ENCODE results near the gene TMEM132C. TPM values are rescaled to one million over a fixed set of nuclear protein-coding genes. Genes with fewer than 3 reads are reported as not detected.

The TMEM132C gene
- total and polyA plus RNA-seq, 2 of the 4 experiments (the other 2 are of a cell fraction): not detected

DNA sequence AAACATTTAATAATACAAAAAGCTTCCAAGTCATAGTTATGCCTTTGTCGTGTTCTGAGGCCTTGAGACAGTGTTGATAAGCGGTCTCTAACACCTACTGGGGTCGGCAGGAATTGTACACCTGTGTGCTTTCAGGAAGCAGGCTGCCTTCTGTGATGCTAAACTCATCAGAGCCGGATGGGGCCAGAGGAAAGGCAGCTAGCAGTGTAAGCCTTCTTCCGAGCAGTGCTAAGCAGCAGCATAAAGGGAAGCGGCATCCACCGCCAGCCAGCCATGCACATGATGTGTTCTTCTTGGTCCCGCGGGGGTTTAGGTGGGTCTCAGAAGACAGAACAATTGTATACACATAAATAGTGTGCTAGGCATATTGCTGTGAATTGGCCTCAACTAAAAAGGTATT, 397.5 kb downstream of the TMEM132C start:
- Histone ChIP-seq H3K4me2 (ENCODE audit: low read depth, low read length) (no peak overlapping the region), H3K4me3 (ENCODE audit: insufficient read depth, low read depth, low read length) (no peak overlapping the region), H4K20me1 (ENCODE audit: insufficient read depth, low read length) (no peaks in the 10 kb centered on the region; the same call in 1 of the 2 replicates), H3K56ac (ENCODE audit: extremely low read depth, insufficient read depth, low read length) (no peak overlapping the region), H3K27me3 (ENCODE audit: control insufficient read depth, insufficient read depth, low read length) (no peaks in the 10 kb centered on the region), H3K79me1 (ENCODE audit: low read depth in 1 of 2, low read length in 2 of 2) (no peaks in the 10 kb centered on the region), H3K9me3 (ENCODE audit: control insufficient read depth, insufficient read depth, low read length) (peaks cover 32% of the 10 kb centered on the region), H3K14ac (replicated peaks; ENCODE audit: low read depth, low read length) (no peak overlapping the region), H3K9ac (ENCODE audit: low read depth, low read length) (no peak overlapping the region), H3K27ac (ENCODE audit: insufficient read depth, low read length) (no peak overlapping the region), H2BK120ac (ENCODE audit: low read depth, low read length) (no peak overlapping the region), H3K18ac (ENCODE audit: low read depth, low read length) (no peak overlapping the region), H2BK5ac (ENCODE audit: low read depth, low read length, poor library complexity, severe bottlenecking) (no peak overlapping the region), H3K4ac (ENCODE audit: low read depth, low read length) (no peak overlapping the region), H4K5ac (ENCODE audit: low read depth, low read length) (no peak overlapping the region), H3K4me1 (ENCODE audit: control insufficient read depth, insufficient read depth, low read length) (no peaks in the 10 kb centered on the region), H2BK15ac (ENCODE audit: low read depth, low read length) (no peak overlapping the region), H4K91ac (ENCODE audit: insufficient read depth, low read depth, low read length) (no peak overlapping the region), H4K8ac (ENCODE audit: low read depth in 2 of 2, low read length in 2 of 2) (no peak overlapping the region), H2AK9ac (replicated peaks; ENCODE audit: low read depth, low read length, poor library complexity) (no peak overlapping the region), H3K23ac (ENCODE audit: low read depth, low read length) (no peak overlapping the region), H3K9me1 (ENCODE audit: insufficient read depth, low read length) (no peaks in the 10 kb centered on the region), H2AFZ (replicated peaks; ENCODE audit: low read length, poor library complexity) (no peak overlapping the region), H2AK5ac (ENCODE audit: low read depth, low read length) (no peak overlapping the region), H3K36me3 (ENCODE audit: control insufficient read depth, insufficient read depth, low read length) (no peaks in the 10 kb centered on the region), H2BK20ac (ENCODE audit: low read depth, low read length) (no peak overlapping the region)
- ATAC-seq (ENCODE audit: low read depth) (no peak), DNase-seq (no peak)
- no TSS peak for BruUV-seq (replicated peaks)
- CTCF ChIA-PET: no interaction called here
- no peak for TF ChIP-seq SMC3 (IDR thresholded peaks at IDR 0.05; ENCODE audit: low read depth, low read length)
- no peak for TF ChIP-seq NFE2L2 (IDR thresholded peaks at IDR 0.05; ENCODE audit: low read depth, low read length)
- no peak for TF ChIP-seq RFX5 (IDR thresholded peaks at IDR 0.05; ENCODE audit: low read depth, low read length)
- TF ChIP-seq RCOR1 (IDR thresholded peaks at IDR 0.05; ENCODE audit: insufficient replicate concordance, low read length): no peak
- no peak for TF ChIP-seq RAD21 (IDR thresholded peaks at IDR 0.05; ENCODE audit: low read length)
- TF ChIP-seq, protein P1, sequence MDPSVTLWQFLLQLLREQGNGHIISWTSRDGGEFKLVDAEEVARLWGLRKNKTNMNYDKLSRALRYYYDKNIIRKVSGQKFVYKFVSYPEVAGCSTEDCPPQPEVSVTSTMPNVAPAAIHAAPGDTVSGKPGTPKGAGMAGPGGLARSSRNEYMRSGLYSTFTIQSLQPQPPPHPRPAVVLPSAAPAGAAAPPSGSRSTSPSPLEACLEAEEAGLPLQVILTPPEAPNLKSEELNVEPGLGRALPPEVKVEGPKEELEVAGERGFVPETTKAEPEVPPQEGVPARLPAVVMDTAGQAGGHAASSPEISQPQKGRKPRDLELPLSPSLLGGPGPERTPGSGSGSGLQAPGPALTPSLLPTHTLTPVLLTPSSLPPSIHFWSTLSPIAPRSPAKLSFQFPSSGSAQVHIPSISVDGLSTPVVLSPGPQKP (IDR thresholded peaks at IDR 0.05; ENCODE audit: borderline replicate concordance, low read depth, low read length): no peak
- no peak for TF ChIP-seq CEBPB (IDR thresholded peaks at IDR 0.05; ENCODE audit: low read depth, low read length)
- no peak for TF ChIP-seq FOS (IDR thresholded peaks at IDR 0.05; ENCODE audit: low read depth, low read length)
- no peak for TF ChIP-seq MAFK (IDR thresholded peaks at IDR 0.05; ENCODE audit: low read depth, low read length)
- TF ChIP-seq MXI1 (IDR thresholded peaks at IDR 0.05; ENCODE audit: borderline replicate concordance, low read depth, low read length): no peak
- no peak for TF ChIP-seq CHD1 (IDR thresholded peaks at IDR 0.05; ENCODE audit: low read depth, low read length)
- TF ChIP-seq, protein P2, sequence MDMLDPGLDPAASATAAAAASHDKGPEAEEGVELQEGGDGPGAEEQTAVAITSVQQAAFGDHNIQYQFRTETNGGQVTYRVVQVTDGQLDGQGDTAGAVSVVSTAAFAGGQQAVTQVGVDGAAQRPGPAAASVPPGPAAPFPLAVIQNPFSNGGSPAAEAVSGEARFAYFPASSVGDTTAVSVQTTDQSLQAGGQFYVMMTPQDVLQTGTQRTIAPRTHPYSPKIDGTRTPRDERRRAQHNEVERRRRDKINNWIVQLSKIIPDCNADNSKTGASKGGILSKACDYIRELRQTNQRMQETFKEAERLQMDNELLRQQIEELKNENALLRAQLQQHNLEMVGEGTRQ (IDR thresholded peaks at IDR 0.05; ENCODE audit: low read depth, low read length): no peak
- no peak for TF ChIP-seq POLR2A (IDR thresholded peaks at IDR 0.05; ENCODE audit: low read depth, low read length)
- TF ChIP-seq BHLHE40 (IDR thresholded peaks at IDR 0.05; ENCODE audit: low read depth, low read length): no peak
- no peak for TF ChIP-seq MAZ (IDR thresholded peaks at IDR 0.05; ENCODE audit: borderline replicate concordance, low read depth, low read length)
- TF ChIP-seq, protein P3, sequence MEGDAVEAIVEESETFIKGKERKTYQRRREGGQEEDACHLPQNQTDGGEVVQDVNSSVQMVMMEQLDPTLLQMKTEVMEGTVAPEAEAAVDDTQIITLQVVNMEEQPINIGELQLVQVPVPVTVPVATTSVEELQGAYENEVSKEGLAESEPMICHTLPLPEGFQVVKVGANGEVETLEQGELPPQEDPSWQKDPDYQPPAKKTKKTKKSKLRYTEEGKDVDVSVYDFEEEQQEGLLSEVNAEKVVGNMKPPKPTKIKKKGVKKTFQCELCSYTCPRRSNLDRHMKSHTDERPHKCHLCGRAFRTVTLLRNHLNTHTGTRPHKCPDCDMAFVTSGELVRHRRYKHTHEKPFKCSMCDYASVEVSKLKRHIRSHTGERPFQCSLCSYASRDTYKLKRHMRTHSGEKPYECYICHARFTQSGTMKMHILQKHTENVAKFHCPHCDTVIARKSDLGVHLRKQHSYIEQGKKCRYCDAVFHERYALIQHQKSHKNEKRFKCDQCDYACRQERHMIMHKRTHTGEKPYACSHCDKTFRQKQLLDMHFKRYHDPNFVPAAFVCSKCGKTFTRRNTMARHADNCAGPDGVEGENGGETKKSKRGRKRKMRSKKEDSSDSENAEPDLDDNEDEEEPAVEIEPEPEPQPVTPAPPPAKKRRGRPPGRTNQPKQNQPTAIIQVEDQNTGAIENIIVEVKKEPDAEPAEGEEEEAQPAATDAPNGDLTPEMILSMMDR (conservative IDR thresholded peaks at IDR 0.05; ENCODE audit: low read depth, low read length): no peak
- 63% methylated on average over 5 of the region's 9 CpGs; no CpG with 5 or more reads in 1 of the 2 experiments for WGBS, 2 experiments (ENCODE audit: extremely low coverage in 2 of 2, insufficient read length in 1 of 2)
- POLR2A ChIA-PET (ENCODE audit: unreplicated experiment): no interaction called here
- in situ Hi-C loops (cut with MboI; ENCODE audit: low sequenced_read_pairs): no loop called here
- intact Hi-C loops (cut with micrococcal nuclease): no loop called here
- dilution Hi-C loops (cut with HindIII; ENCODE audit: low sequenced_read_pairs, unreplicated experiment): no loop called here

Measured in IMR-90 (cell line).